GM19023 (cell line): ENCODE results near the gene TSPAN3.

Experiments used
- ATAC-seq: cut with Tn5 transposase; IDR thresholded peaks from one replicate; pipeline ENCODE4 v1.9.1; 2021; ENCODE audit warnings: mild to moderate bottlenecking, moderate library complexity; ENCODE audit not compliant: unreplicated experiment

The TSPAN3 gene

DNA sequence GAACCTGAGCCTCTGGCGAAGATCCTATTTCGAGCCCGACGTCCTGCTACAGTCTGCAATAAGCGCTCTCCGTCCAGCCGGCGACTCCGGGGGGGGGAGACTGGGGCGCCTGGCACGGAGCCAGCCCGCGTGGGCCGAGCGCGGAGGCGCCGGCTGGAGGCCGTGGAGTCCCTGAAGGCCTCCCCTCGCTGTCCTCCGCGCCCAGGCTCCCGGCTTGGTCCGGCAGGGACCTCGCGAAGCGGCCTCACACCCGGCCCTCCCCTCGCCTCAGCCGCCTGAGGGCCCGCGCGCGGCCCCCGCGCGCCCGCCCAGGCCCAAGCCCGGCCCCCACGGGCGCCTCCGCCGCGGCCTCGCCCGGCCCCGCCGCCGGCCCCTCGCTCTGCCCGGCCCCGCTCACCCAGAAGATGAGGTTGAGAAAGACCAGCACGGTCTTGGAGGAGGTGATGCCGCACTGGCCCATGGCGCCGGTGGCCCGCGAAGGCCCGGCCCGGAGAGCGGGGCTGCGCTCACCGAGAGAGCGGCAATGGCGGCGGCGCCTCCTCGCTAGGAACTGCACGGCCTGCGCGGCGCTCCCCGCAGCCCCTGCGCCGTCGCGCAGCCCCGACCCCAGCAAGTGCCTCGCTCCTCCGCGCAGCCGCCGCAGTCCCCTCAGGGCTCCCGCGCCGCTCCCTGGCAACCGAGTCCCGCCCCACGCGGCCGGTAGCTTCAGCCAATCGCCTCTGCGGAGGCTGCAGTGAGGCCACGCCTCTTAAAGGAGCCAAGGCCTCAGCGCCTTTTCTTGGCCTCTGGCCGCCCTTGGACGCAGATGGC lies at the start of gene TSPAN3:
Gene TSPAN3, minus strand, starts transcription at position 615 of the 810 bp plus-strand sequence. Its CDS starts 155 bp downstream, at position 460.
- peak; percentile 94 for ATAC-seq

DNA sequence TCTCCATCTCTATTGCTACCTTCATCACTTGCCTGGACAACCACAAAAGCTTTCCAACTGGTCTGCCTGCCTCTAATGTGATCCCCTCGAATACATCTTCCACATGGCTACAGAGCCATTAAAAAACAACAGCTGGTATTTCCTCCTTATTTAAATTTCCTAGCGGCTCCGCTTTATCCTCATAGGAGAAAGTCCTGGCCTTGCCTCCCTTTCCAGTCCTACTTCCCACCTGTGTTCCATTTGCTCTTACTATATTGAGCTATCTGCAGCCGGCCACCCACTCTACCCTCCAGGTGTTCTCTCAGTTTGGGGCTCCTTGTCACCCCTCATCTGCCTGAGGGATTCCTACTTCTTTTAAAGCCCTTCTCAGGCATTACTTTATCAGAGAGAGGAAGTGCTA lies 49.7 kb upstream of the TSPAN3 start:
- no peak for ATAC-seq

GRCh38 chr15:77119446-77119845 lies 48.5 kb upstream of the TSPAN3 start:
- no peak for ATAC-seq

DNA sequence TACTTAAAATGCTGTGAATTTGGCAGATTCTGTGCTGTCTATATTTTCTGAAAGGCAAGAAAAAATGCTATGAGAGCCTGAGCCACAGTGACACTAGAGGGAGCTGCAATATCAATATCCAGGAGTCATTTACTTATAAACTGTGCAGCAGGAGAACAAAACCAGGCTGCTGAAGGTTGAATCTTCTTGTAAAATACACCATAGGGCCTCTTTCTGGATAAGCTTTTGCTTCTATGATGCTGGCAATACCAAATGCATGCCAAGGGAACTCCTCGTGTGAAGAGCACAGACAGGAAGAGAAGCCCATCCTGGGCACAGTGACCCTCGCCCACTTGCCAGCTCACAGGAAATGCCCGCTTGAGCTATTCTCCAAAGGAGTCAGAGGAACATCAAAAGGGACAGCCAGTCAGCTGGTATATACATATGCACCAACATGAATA lies 48.0 kb upstream of the TSPAN3 start:
- no peak for ATAC-seq

DNA sequence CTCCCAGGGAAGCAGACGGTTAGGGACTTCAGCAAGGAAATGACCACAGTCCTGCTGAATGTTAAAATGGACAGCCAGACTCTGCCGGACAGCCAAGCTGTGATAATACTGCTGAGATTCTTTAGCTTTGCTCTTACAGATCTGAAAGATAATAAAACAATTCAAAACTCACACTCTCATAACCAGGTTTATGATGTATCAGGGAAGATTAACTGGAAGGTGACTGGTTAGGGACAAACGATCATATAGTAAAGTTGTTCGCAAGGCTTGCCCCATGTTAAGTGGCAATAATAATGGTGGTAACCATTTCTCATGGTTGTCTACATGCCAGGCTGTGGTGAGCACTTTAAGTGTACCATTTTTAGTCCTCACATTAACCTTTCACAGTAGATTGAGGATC lies 44.3 kb upstream of the TSPAN3 start:
- no peak for ATAC-seq

DNA sequence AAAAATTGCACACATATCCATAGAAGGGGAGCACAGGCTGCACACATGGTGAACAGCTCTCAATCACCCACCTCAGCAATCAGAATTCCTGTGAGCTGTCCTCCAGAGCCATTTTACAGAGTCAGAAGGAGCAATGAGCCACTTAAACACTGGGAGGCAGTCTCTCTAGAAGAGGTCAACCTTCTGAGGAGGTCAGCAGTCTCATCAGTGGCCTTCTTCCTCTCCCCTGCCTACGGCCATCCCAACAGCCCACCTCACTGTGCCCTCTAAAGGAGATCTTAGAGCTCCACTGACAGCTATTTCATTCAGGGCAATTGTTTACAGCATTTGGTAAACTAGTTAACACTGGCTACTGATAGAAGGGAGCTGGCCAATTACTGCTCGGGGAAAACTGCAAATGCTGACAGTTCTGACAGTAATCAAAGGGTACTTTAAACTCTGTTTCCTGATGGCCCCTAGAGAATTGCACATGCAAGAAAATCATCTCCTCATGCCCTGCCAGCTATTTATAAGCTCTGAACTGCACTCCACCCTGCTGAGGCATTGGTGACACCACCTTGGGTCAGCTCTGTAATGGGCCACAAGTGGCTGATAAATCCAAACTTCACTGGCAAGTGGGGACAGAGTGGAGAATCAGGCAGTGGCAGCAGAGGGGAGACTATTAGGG lies 42.1 kb upstream of the TSPAN3 start:
- no peak for ATAC-seq

- no peak for ATAC-seq
Observed at GRCh38 chr15:77111789-77112188, 40.9 kb upstream of the TSPAN3 start.

- ATAC-seq: no peak
Observed at GRCh38 chr15:77107531-77108355, 36.8 kb upstream of the TSPAN3 start.

- no peak for ATAC-seq
Observed at GRCh38 chr15:77107068-77107467, 36.2 kb upstream of the TSPAN3 start.

GRCh38 chr15:77104155-77104554 lies 33.2 kb upstream of the TSPAN3 start:
- no peak for ATAC-seq

DNA sequence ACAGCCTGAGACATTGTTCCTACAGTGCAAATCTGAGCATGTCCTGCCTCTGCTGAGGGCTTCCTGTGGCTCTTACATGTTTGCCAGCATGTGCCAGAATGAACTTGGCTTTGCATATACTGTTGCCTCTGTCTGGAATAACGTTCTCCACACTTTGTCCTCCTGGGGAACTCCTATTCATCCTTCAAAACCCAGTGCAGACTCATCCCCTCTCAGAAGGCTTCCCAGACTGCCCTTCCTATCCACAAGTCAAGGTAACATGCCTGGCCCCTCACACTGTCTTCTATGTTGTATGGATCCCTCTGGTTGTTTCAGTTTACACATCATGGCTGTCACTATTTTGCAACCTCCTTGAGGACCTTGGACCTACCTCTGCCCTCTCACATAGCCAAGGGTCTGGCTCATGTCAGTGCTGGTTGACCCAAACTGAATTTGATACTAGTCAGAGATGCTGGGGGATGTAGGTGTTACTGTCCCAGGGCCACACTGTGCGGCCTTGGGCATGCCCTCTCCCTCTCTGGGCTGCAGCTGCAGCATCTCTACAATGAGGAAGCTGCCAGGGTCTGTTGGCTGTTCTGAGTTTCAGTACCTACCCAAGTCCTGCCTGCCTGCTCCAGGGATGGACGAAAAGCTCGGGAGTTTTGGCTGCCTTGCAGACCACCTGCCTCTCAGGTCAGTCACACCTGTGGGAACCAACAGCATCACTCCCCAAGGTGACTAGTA lies 29.0 kb upstream of the TSPAN3 start:
- ATAC-seq: no peak

- ATAC-seq: no peak
Observed at GRCh38 chr15:77098572-77098971, 27.7 kb upstream of the TSPAN3 start.

DNA sequence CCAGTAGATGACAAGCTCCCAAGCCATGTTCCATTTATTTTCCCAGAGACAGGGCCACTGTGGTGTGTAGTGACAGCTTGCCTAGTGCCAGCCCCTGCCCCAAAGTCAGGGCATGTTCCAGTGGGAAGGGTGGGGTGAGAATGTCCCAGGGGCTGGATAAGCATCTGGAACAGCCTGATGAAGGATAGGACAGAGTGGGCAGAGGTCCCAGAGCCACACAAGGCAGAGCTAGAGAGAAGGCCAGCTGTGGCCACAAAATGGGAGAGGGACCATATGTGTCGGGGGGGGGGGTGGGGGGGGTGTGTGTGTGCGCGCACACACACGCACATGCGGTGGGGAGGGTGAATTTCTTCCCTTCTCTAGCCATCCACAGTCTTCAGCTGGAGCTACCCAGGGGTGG lies 27.0 kb upstream of the TSPAN3 start:
- ATAC-seq: no peak

- ATAC-seq: no peak
Observed at GRCh38 chr15:77097248-77097721, 26.4 kb upstream of the TSPAN3 start.

DNA sequence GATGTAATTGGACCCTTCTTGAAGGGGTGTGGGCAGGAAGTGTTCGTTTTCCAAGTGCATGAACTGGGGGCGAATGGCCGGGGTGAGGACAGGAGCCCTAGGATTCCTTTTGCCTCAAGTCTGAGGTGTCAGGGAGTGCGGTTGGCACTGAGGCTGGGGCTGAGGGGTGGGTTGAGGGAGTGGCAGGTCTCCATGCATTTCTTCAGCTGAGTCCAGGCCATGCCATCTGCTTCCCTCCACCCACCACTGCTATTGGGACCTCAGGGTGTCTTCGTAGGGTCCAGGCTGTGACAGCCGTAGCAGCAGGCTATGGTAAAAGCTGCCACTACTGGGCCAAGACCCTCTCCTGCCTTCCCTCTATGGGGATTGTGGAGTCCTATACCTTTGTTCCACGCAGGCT lies 25.6 kb upstream of the TSPAN3 start:
- no peak for ATAC-seq

DNA sequence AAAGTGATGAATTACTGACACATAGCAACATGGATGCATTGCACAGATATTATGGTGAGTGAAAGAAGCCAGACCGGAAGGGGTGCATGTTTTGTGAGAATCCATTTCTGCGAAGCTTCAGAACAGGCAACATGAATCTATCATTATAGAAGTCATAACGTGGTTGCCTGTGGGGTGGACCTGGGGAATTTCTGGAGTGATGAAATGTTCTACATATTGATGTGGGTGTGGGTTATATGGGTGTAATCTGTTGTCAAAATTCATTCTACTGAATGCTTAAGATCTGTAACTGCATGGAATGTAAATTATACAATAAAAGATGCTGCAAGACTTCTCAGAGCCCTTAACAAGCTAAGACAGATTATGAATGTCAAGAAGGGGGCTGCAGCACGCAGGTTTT lies 25.2 kb upstream of the TSPAN3 start:
- ATAC-seq: no peak

- ATAC-seq: no peak
Observed at GRCh38 chr15:77094397-77095030, 23.6 kb upstream of the TSPAN3 start.

DNA sequence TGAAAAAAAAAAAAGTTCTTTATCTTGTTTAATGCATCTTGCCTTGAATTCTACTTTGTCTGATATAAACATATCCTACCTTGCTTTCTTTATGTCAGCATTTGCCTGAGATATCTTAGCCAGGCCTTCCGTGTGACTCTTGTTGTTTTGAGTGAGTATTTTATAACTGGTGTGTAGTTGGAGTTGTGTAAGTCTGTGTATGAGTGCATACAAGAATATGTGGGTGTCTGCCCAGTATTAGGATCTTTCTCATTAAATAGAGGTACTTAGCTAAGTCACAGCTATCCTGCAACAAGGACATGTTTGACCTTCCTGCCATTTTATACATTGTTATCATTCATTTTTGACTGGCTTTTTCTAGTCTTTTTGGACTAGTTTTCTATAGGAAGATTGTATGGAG lies 22.5 kb upstream of the TSPAN3 start:
- no peak for ATAC-seq

DNA sequence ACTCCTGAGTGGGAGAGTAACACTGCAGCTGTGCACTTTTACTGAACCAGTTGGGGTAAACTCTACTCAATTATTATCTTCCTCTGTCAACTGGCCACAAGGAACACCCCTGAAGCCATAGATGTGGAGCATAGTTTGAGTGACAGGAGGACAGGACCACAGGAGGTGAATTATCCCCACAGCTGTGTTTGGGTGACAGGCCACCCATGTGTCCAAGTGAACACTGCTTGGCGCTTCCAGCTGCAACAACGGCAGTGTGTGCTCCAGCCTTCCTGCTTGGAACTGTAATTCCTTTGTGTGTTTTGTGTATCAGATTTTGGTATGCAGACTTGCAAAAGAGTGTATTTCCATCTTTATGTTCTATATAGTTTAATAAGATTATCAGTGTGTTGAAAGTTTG lies 20.2 kb upstream of the TSPAN3 start:
- ATAC-seq: no peak

GRCh38 chr15:77087213-77087612 lies 16.3 kb upstream of the TSPAN3 start:
- ATAC-seq: no peak
